Right hindlimb (tissue), 1 donor: ENCODE data around the gene SH3BP5.

Experiments
- DNase-seq: peaks from one replicate; pipeline ENCODE4 v3.0.0-alpha.2; 2018

Gene SH3BP5

GRCh38 chr3:15271785-15272381, 60.5 kb downstream of the SH3BP5 start:
- DNase-seq = no peak

GRCh38 chr3:15271030-15271429, 61.4 kb downstream of the SH3BP5 start:
- DNase-seq = no peak

GRCh38 chr3:15269091-15269989, 63.0 kb downstream of the SH3BP5 start:
- peak; percentile 62 for DNase-seq

DNA sequence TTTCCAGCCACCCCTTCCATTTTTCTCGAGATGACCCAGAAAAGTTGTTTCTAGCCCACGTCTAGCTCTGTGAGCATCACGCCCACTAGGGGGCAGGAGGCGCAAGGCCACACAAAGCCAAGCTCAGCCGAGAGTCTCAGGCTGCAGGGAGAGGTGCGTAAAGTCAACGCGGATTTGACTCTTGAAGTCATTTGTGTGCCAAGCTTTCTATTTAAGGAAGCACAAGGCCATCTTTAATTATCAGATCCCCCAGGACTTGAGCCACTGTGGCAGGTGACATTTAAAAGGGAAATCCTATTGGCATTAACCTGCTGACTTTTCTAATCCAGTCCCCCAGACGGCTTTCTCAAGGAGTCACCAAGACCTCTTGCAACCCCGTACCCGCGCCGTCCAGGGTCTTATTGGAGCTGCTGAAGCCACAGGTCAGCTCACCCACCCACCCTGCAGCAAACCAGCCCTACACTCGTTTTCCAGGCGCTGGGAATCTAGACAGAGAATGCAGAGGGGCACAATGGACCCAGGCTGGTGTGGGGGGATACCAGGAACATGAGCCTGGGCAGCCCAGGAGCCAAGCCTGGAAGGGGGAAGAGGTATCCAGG, 64.3 kb downstream of the SH3BP5 start:
- peak; percentile 89 for DNase-seq

DNA sequence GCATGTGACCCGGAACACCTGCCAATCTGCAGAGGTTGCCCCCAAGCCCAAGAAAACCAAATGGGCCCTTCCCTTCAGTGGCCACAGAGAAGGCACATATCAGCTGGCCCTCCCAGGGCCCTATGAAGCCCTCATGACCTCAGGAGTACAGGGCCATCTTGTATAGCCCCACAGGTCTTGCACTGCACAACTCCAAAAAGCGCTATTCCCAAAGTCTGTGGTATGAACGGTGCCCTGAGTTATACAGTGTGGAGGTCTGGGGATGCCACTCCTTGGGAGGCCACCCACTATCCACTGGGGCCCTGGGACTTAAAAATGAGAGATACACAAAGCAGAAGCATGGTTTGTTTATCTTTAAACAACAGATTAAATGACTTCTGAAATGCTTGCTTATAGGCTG, 64.9 kb downstream of the SH3BP5 start:
- DNase-seq = no peak

DNA sequence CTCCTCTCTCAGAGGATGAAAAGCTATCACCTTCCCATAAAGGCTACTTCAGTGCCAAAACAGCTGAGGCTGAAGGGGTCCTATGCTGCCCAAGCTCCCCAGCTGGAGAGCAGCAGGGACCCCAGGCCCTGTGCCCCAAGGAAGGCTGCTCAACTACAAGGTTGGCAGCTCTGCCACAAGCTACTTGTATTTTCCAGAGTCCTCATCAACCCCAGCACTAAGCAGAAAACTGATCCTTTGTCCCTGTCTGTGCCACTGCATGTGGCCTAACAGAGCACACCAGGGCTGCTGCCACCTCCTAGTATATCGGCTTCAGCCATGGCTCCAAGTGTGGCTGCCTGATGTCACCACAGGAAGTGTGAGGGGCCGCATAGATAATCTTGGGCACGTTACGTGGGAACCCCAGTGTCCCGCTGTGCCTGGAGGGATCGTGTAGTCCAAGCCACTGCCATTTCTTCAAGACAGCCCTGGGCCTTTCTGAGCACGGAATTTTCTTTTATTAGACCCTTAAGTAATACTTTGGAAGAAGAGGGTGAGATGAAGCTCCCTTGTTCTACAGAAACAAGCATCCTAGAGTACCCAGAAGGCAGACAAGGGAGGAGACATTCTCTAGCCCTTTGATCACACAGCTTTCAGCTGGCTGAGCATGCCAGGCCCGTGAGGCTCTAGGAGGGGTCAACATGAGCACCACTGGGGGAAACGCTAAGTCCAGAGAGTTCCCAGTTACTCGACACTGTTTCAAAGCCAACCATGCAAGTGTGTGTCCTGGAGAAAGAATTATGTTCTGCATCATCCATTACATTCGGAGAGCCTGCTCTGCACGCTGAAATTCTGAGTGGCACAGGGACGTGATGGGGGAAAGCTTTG, 65.6 kb downstream of the SH3BP5 start:
- DNase-seq = no peak

- DNase-seq = no peak
These were observed 66.5 kb downstream of the SH3BP5 start for GRCh38 chr3:15265655-15266509.

- no peak for DNase-seq
These were observed 67.9 kb downstream of the SH3BP5 start for GRCh38 chr3:15264486-15264885.

- no peak for DNase-seq
These were observed 68.5 kb downstream of the SH3BP5 start for GRCh38 chr3:15263926-15264325.

DNA sequence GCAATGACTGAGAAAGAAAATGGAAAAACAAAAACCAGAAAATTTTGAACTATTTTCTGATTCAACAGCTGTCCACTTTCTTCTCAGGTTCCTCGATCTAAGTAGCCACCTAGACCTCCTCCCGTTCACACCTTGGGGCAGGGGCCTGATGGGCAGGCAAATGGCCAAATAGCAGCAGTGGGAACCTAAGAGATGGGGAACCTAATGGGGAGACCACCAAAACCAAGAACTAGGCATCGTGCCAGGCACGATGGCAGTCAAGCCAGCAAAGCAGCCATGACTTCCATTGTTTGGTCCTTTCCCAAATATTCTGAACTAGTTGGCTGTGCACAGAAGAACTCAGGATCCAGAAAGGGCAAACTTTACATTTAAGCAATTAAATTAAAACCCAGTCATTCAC, 69.3 kb downstream of the SH3BP5 start:
- no peak for DNase-seq

GRCh38 chr3:15262021-15262420, 70.4 kb downstream of the SH3BP5 start:
- no peak for DNase-seq

DNA sequence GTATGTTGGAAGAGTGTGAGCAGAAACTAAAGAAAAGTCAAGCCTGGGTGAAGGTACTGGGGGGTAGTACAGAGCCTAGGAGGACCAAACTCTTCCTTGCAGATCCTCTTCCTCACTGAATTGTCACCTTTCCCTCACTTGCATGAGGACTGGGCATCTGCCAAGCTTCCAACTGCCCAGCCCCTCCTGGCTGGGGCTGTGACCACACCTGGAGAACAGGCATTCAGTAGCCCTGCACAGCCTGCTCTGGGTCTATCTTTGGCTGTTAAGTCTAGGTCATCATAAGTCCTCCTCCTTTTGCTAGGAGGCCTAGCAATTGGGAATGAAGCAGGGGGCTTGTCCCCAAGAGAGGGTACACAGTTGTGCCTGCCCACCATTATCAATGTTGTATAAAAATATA, 71.1 kb downstream of the SH3BP5 start:
- no peak for DNase-seq

DNA sequence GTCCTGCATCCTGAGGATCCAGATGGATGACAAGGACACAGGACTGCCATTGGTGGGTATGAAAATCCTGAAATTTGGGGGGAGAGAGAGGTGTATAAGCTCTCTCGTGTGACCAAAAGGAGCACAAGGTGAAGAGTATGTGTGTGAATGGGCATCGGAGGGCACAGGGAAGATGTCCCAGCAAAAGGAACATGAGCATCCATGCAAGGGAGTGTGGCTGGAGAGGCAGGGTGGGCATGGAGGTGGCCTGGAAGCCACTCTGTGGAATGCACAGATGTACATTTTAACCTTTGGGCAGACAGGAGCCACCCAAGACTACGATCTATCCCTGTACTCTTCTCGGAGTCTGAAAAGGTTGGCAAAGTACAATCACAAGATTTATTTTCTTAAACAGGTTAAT, 71.9 kb downstream of the SH3BP5 start:
- DNase-seq = no peak

DNA sequence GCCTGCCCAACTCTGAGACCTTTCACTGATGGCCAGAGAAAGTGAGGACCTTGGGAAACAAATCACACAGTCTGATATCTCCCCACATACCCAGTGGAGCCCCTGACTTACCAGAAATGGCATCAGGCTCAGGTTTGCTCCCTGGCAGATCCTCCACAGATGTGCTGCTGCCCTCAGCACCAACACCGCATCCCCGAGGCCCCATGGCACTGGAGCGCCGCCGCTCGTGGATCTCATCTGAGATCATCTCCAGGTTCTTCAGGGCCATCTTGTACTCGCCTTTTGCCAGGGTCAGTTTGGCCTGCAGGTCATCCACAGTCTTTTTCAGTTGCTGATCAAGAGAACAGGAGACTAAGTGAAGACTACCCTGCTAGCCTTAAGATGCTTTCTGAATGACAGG, 73.7 kb downstream of the SH3BP5 start:
- no peak for DNase-seq

DNA sequence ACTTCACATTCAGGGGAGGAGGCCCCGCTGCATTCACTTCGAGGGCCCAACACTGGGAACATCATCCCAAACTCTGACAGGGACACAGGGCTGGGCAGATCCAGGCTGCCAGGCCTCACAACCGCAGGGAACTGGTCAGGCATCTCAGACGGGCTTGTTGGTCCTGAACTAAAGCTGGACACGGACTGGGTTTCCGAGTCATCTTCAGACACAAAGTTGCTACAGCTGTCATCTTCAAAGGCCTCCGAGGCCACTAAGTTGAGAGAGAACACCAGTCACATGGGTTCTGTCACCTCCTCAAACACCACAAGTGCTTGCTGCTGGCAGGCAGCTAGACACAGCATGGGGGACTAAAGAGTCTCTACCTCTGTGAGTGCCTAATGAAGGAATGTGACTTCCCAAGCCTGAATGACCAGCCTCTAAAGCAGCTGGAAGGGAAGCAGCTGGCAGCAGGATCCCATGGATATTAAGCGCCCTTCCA, 75.5 kb downstream of the SH3BP5 start:
- no peak for DNase-seq

DNA sequence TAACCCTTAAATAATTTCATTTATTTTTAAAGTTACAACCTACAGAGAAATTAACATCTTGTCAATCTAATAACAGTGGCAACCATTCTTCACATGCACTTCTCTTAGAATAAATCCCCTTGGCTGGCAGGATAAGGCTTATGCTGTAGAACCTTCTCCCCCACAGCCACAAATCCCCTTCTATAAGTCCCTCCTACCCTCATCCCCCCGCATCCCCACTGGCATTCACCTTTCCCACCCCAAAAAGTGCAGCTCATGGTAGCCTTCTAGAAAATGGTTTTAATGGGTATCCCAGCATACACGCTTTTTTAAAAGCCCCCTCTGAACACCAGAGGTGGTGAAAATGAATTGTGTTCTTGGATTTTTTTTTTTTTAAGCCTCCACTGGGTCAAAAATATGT, 77.2 kb downstream of the SH3BP5 start:
- no peak for DNase-seq

DNA sequence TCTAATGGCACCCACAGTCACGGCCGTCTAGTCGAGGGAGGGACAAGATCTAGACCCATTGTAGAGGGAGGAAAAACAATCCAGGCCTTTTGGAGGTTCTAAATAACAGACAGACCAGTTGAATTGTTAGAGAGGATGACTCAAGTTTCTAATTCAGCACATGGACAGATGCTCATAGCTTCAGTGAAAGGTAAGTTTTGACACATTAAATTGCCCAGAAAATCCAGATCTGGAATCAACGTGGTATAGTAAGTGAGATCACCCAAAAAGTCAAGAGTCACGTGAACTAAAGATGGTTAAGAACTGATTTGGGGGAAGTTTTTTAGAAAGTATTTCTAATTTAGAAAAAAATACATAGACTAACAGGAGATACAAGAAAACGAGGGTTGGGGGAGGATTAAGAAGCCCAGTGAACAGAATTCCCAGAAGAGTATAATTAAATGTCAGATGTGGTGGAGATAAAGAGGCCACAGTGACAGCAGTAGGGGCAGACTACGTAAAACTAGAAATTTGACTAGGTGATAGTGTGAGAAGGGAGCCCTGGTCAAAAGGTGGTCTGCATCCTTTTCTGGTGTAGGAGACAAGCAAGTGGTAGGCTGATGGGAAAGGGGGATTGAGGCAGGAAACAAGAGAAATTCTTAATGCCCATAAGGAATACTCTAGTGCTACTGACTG, 79.2 kb downstream of the SH3BP5 start:
- DNase-seq = no peak

- DNase-seq = no peak
These were observed 86.2 kb downstream of the SH3BP5 start for GRCh38 chr3:15246186-15246585.

GRCh38 chr3:15243822-15244482, 88.4 kb downstream of the SH3BP5 start:
- DNase-seq = no peak

GRCh38 chr3:15241341-15241740, 91.0 kb downstream of the SH3BP5 start:
- peak; percentile 41 for DNase-seq

DNA sequence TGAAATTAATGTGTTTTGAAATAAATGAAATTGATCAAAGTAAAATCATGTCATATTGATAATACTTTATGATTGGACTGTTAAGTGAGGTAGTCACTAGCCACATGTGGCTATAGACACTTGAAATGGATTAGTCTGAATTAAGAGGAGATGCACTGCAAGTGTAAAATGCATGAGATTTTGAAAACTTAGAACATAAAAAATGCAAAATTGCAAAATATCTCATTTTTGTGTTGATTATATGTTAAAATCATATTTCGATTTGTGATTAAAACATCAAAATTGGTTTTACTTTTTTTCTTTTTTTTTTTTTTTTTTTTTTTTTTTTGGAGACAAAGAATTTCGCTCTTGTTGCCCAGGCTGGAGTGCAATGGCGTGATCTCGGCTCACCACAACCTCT, 103.1 kb downstream of the SH3BP5 start:
- DNase-seq = no peak
